ENCODE results near the gene ERN1.

Gene ERN1

DNA sequence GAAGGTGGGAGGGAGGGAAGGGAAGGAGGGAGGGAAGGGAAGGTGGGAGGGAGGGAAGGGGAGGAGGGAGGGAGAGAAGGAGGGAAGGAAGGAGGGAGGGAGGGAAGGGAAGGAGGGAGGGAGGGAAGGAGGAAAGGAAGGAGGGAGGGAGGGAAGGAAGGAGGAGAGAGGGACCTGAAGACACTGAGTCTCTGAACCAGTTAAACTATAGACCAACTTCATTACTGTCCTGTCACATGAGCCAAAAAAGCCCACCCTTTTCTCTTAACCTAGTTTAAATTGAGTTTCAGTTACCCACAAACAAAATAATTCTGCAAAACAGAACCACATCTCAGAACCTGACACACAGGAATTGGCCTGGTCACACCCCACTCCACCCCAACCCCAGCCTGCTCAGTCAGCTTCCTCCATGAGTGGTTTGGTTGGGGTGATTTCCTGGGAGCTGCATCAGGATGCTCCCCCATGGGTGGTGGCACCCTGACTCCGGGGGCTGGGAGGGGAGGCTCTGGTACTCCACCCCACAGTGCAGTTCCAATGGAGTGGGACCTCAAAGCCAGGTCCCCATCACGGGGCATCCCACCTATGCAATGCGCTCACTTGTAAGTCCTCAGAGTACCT lies 136.5 kb downstream of the ERN1 start:
- no peak for DNase-seq (ENCODE audit: low read depth, low spot score)
- Histone ChIP-seq H3K36me3 (ENCODE audit: insufficient read depth, low read length) (no peaks in the 10 kb centered on the region), H3K4me3 (no peak overlapping the region), H3K9me3 (ENCODE audit: low read depth, low read length) (no peaks in the 10 kb centered on the region), H3K9ac (ENCODE audit: insufficient read length) (no peak overlapping the region), H3K27ac (no peak overlapping the region)
- no peak for TF ChIP-seq POLR2AphosphoS5 (IDR thresholded peaks at IDR 0.05; ENCODE audit: borderline replicate concordance, low read depth, low read length)
- no peak for TF ChIP-seq FOXP2 (optimal IDR thresholded peaks at IDR 0.05; ENCODE audit: control extremely low read depth, extremely low read length, insufficient read depth)
- no peak for TF ChIP-seq EZH2 (IDR thresholded peaks at IDR 0.05)

DNA sequence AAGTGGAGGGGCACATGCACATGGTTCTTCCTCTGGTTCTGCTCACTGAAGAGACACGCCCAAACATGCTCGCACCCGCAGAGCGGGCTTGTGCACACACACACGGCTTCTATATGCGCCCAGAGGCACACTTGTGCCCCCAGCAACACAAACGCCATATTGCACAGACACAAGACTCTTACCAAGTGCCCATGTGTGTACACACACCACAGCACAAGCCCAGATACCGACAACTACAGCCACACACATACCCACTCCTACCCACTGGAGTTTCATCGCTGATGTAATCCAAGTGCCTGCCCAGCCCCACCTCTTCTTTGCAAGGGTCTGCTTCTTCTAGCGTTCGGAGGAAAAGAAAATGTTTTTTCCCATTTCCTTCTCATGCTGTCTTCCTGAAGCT lies 138.3 kb downstream of the ERN1 start:
- TF ChIP-seq EZH2 (IDR thresholded peaks at IDR 0.05): no peak
- TF ChIP-seq POLR2AphosphoS5 (IDR thresholded peaks at IDR 0.05; ENCODE audit: borderline replicate concordance, low read depth, low read length): no peak
- no peak for TF ChIP-seq FOXP2 (optimal IDR thresholded peaks at IDR 0.05; ENCODE audit: control extremely low read depth, extremely low read length, insufficient read depth)
- H3K36me3 ChIP-seq (ENCODE audit: insufficient read depth, low read length): no peaks in the 10 kb centered on the region
- no peak overlapping the region for H3K27ac ChIP-seq
- no peaks in the 10 kb centered on the region for H3K9me3 ChIP-seq (ENCODE audit: low read depth, low read length)
- no peak for DNase-seq (ENCODE audit: low read depth, low spot score)
- no peak overlapping the region for H3K4me3 ChIP-seq
- H3K9ac ChIP-seq (ENCODE audit: insufficient read length): no peak overlapping the region

- DNase-seq (ENCODE audit: low read depth, low spot score): no peak
- no peak overlapping the region for H3K9ac ChIP-seq (ENCODE audit: insufficient read length)
- no peak overlapping the region for H3K4me3 ChIP-seq
These were observed 140.2 kb downstream of the ERN1 start for GRCh38 chr17:63989622-63990345.

More at GRCh38 chr17:63989622-63990345, 140.2 kb downstream of the ERN1 start:
- no peak overlapping the region for H3K27ac ChIP-seq
- H3K9me3 ChIP-seq (ENCODE audit: low read depth, low read length): no peaks in the 10 kb centered on the region
- TF ChIP-seq POLR2AphosphoS5 (IDR thresholded peaks at IDR 0.05; ENCODE audit: borderline replicate concordance, low read depth, low read length) (no peak), FOXP2 (optimal IDR thresholded peaks at IDR 0.05; ENCODE audit: control extremely low read depth, extremely low read length, insufficient read depth) (no peak), EZH2 (IDR thresholded peaks at IDR 0.05) (no peak)
- H3K36me3 ChIP-seq (ENCODE audit: insufficient read depth, low read length): no peaks in the 10 kb centered on the region
